Activated T-cell treated with anti-CD3 and anti-CD28 coated beads, Interleukin-2, amount 50 U/mL, for 4 hours (primary cell): ENCODE measurements around the gene DHX15. TPM values are rescaled to one million over a fixed set of nuclear protein-coding genes. Genes with fewer than 3 reads are reported as not detected.

Experiments
- ATAC-seq, 2 donors: fragments of 200-7000 bp; cut with Tn5 transposase; one replicate each; pipeline ENCODE4 v1.10.0; 2021
- DNase-seq: peaks from one replicate; pipeline ENCODE4 v3.0.0-alpha.2; 2020
- H3K27me3 Mint-ChIP-seq: one replicate; pipeline ENCODE4 v1.8.0; 2021; ENCODE audit warnings: low read depth, mixed read lengths
- H3K36me3 Mint-ChIP-seq: one replicate; pipeline ENCODE4 v1.8.0; 2022; ENCODE audit warnings: mixed read lengths; ENCODE audit not compliant: insufficient read depth
- H3K4me1 Mint-ChIP-seq: one replicate; pipeline ENCODE4 v1.8.0; 2021; ENCODE audit warnings: low read depth, mixed read lengths
- H3K4me3 Mint-ChIP-seq: one replicate; pipeline ENCODE4 v1.8.0; 2021; ENCODE audit warnings: mild to moderate bottlenecking, moderate library complexity, mixed read lengths
- H3K9me3 Mint-ChIP-seq: one replicate; pipeline ENCODE4 v1.8.0; 2021; ENCODE audit warnings: mixed read lengths
- total RNA-seq, 3 donors: library from RNA; stranded (reverse); gene quantifications; one replicate each; pipeline ENCODE4 v1.2.1, GENCODE V29; 2021

DHX15 gene
- 100 to 1,000 TPM; 235 to 268 (median 261) TPM for total RNA-seq

DNA sequence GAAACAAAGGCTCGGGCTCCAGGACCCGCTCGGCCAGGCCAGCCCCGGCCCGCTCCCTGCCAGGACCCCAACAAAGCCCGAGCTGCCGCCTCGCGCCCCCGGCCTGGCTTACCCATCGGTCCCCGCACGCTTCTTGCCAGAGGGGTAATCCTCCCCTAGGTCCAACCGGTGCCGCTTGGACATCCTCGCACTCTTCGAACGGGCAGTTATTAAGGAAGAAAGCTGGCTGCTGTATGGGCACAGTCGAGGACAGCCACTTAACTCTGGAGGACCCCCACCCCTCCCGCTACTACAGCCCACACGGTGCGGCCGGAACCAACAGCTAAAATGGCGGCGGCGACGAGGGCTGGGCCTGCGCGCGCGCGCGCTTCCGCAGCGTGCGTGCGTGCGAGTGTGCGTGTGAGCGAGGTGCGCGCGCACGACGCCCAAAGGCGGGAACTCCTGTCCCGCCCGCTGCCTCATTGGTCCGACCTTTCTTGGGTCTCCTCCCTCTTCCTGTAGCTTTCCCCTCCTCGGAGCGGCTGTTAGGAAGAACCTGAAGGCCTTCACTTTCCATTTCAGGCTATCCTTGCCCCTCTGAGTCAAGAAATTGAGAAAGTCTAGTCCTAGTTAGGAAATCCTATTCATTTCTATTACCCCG, at the start of gene DHX15:
Gene DHX15 (minus strand): TSS at position 344 of the 640 bp plus-strand sequence. CDS start 161 bp downstream, at position 183.
- ATAC-seq (peak; percentile 91 to 93), DNase-seq (peak; percentile 89)
- Mint-ChIP-seq H3K4me3 (peak within 1 kb of the TSS; percentile 96), H3K4me1 (peaks cover 35% of the 10 kb centered on the region), H3K27me3 (no peaks in the 10 kb centered on the region), H3K36me3 (peaks cover 15% of the 10 kb centered on the region), H3K9me3 (peaks cover 4% of the 10 kb centered on the region)

DNA sequence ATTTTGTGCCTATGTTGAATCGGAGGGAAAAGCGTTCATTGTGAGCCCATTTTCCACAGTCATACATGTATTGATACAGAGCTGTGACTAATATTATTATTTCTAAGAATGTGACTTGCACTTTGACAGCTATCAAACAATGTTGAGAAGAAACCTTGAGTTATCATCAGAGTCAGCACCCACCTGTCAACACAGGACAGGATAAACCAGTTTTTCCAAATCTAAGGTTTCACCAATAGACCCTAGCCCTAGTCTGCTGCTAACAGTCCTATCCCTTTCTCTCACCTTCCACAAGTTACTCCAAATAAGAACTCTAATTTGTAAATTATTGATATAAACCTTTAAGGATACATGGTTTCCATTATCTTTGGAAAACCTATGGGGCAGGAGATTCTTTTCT, 47.7 kb upstream of the DHX15 start:
- Mint-ChIP-seq H3K27me3 (peaks cover 21% of the 10 kb centered on the region), H3K4me3 (no peak overlapping the region), H3K9me3 (no peaks in the 10 kb centered on the region), H3K4me1 (no peaks in the 10 kb centered on the region), H3K36me3 (no peaks in the 10 kb centered on the region)
- no peak for DNase-seq
- no peak for ATAC-seq

DNA sequence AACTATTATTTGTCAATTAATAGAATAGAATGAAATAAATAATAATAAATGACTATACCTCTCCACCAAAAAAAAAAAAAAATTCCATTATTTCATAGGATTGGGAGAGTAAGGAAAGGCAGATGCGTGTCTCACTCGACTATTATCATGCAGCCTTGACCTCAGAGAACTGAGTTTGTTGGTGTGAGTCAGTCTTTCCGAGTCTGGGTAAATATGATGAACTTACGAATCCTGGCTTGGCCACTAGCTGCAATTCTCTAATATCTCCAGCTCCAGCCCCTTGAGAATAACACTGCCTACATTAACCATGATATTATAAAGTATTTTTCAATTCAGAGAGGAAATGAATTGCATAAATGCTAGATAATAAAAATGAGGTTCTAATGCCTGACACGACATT, 46.6 kb upstream of the DHX15 start:
- no peak for DNase-seq
- ATAC-seq: no peak
- H3K36me3 Mint-ChIP-seq: no peaks in the 10 kb centered on the region
- H3K4me1 Mint-ChIP-seq: no peaks in the 10 kb centered on the region
- H3K4me3 Mint-ChIP-seq: no peak overlapping the region
- peaks cover 21% of the 10 kb centered on the region for H3K27me3 Mint-ChIP-seq
- H3K9me3 Mint-ChIP-seq: no peaks in the 10 kb centered on the region

DNA sequence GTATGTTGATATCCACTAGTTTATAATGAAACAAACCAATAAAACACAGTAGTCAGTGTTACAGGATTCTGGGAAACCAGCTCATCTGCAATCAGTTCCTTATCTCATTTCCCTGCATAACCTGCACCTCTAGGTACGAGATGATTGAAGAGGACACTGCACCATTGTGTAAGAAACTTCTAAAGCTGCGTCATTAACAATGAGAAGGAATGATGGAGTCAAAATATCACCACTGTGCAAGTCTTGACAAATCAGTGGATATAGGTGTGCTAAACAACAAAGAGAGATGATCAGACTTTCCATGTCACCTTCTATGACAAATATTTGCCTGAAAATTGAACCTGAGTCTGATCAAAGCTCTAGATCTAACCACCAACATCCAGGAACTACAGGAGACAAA, 40.7 kb upstream of the DHX15 start:
- H3K27me3 Mint-ChIP-seq: peaks cover 31% of the 10 kb centered on the region
- H3K36me3 Mint-ChIP-seq: no peaks in the 10 kb centered on the region
- H3K9me3 Mint-ChIP-seq: peaks cover 8% of the 10 kb centered on the region
- H3K4me1 Mint-ChIP-seq: no peaks in the 10 kb centered on the region
- DNase-seq (no peak), ATAC-seq (no peak)
- H3K4me3 Mint-ChIP-seq: no peak overlapping the region

DNA sequence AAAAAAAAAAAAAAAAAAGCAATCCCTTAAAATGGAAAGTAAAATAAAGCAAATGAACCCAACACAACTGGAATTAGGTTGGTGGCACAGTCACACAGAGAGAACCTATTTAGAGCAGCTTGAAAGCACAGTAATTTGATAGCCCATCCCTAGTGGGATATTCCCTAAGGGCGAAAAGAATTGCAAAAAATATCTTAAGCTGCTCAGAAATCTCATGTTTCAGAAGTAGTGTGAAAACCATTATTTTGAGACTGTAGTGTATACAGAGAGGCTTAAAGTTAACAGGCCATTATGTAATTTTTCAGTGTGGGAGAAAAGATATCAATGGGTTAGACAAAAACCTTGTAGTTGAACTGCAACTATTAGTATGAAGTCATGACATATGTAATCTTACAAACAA, 40.0 kb upstream of the DHX15 start:
- H3K4me1 Mint-ChIP-seq: no peaks in the 10 kb centered on the region
- H3K36me3 Mint-ChIP-seq: no peaks in the 10 kb centered on the region
- no peak for DNase-seq
- peaks cover 29% of the 10 kb centered on the region for H3K27me3 Mint-ChIP-seq
- peaks cover 14% of the 10 kb centered on the region for H3K9me3 Mint-ChIP-seq
- H3K4me3 Mint-ChIP-seq: no peak overlapping the region
- ATAC-seq: no peak

GRCh38 chr4:24622146-24622834, 37.9 kb upstream of the DHX15 start:
- peaks cover 20% of the 10 kb centered on the region for H3K27me3 Mint-ChIP-seq
- no peaks in the 10 kb centered on the region for H3K4me1 Mint-ChIP-seq
- H3K9me3 Mint-ChIP-seq: peaks cover 14% of the 10 kb centered on the region
- DNase-seq (no peak), ATAC-seq (no peak)
- H3K4me3 Mint-ChIP-seq: no peak overlapping the region
- no peaks in the 10 kb centered on the region for H3K36me3 Mint-ChIP-seq

DNA sequence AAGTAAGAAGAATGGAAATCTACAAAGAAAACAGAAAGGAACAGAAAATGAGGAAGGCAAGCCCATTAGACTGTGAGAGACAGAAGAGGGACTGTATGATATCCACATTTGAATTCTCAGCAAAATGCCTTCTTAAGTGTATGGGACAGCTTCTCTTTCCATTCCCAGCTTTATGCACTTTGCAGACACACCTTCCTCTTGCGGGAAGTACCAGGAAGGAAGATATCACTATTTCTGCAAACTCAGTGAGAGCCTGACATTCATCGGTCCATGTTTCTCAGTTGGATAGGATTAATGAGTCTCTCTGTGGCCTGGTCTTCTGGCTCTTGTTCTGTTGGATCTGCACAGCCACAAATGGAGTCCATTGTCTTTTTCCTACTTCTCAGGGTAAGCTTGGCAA, 31.6 kb upstream of the DHX15 start:
- Mint-ChIP-seq H3K9me3 (peaks cover 10% of the 10 kb centered on the region), H3K4me3 (no peak overlapping the region), H3K4me1 (no peaks in the 10 kb centered on the region), H3K27me3 (peaks cover 3% of the 10 kb centered on the region), H3K36me3 (no peaks in the 10 kb centered on the region)
- DNase-seq (no peak), ATAC-seq (no peak)

GRCh38 chr4:24614881-24615280, 30.5 kb upstream of the DHX15 start:
- H3K27me3 Mint-ChIP-seq: no peaks in the 10 kb centered on the region
- H3K9me3 Mint-ChIP-seq: peaks cover 4% of the 10 kb centered on the region
- H3K4me1 Mint-ChIP-seq: no peaks in the 10 kb centered on the region
- ATAC-seq (no peak), DNase-seq (no peak)
- no peak overlapping the region for H3K4me3 Mint-ChIP-seq
- H3K36me3 Mint-ChIP-seq: no peaks in the 10 kb centered on the region

- Mint-ChIP-seq H3K4me3 (no peak overlapping the region), H3K9me3 (no peaks in the 10 kb centered on the region), H3K4me1 (no peaks in the 10 kb centered on the region), H3K36me3 (no peaks in the 10 kb centered on the region), H3K27me3 (peaks cover 3% of the 10 kb centered on the region)
- no peak for DNase-seq
- ATAC-seq: no peak
Measured at GRCh38 chr4:24613502-24613901, 29.1 kb upstream of the DHX15 start.

- H3K9me3 Mint-ChIP-seq: no peaks in the 10 kb centered on the region
- no peak overlapping the region for H3K4me3 Mint-ChIP-seq
- DNase-seq (no peak), ATAC-seq (no peak)
- peaks cover 7% of the 10 kb centered on the region for H3K27me3 Mint-ChIP-seq
- H3K4me1 Mint-ChIP-seq: no peaks in the 10 kb centered on the region
- no peaks in the 10 kb centered on the region for H3K36me3 Mint-ChIP-seq
Measured at GRCh38 chr4:24611575-24611974, 27.2 kb upstream of the DHX15 start.

- no peak overlapping the region for H3K4me3 Mint-ChIP-seq
- H3K36me3 Mint-ChIP-seq: no peaks in the 10 kb centered on the region
- no peak for ATAC-seq
- no peaks in the 10 kb centered on the region for H3K9me3 Mint-ChIP-seq
- H3K27me3 Mint-ChIP-seq: peaks cover 8% of the 10 kb centered on the region
- DNase-seq: no peak
- peaks cover 4% of the 10 kb centered on the region for H3K4me1 Mint-ChIP-seq
Measured at GRCh38 chr4:24607334-24607733, 23.0 kb upstream of the DHX15 start.

DNA sequence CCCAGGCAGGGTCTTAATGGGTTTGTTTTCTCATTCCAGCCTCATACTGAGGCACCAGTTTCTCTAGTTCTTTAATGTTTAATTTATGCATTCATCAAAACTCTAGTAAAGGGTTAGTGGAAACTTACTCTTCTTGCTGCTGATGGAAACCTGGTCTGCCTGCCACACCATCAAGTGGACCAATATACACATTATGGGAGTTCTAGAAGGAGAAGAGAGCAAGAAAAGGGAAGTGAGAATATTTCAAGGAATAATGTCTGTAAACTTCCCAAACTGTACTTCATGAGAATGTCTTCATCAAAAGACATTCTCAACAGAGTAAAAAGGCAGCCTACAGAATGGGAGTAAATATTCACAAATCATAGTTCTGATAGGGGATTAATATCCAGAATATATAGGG, 20.9 kb upstream of the DHX15 start:
- no peaks in the 10 kb centered on the region for H3K9me3 Mint-ChIP-seq
- DNase-seq (no peak), ATAC-seq (no peak)
- no peaks in the 10 kb centered on the region for H3K36me3 Mint-ChIP-seq
- no peak overlapping the region for H3K4me3 Mint-ChIP-seq
- peaks cover 8% of the 10 kb centered on the region for H3K27me3 Mint-ChIP-seq
- peaks cover 4% of the 10 kb centered on the region for H3K4me1 Mint-ChIP-seq

DNA sequence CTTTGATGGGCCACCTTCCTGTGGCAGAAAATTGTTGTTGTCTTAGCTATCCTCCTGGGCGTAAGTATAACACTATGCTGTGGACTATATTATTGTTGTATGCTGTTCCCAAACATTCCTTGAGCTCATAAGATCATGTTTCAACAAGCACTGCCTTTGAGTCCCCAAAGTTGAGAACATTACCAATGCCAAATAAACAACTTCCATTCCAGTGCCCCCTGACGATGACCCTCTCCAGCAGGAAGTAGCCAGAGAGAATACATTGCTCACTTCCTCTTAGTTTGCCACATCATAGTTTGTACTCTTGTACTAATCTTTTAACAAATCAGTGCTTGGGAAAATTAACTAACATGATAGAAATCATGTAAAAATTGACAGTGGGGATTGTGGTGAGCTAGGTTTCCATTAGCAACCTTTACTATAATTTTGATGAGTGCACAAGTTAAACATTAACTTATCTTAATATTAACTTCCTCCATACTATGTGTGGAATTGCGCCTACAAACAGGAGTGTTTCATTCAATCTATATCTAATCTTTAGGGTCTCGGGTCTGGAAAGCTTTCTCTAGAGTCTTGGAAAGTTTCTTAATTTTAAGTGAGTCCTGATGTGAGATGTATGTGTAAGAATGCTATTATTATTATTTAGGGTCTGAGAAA, 20.3 kb upstream of the DHX15 start:
- Mint-ChIP-seq H3K4me1 (peaks cover 4% of the 10 kb centered on the region), H3K27me3 (peaks cover 8% of the 10 kb centered on the region), H3K4me3 (no peak overlapping the region), H3K36me3 (no peaks in the 10 kb centered on the region), H3K9me3 (no peaks in the 10 kb centered on the region)
- DNase-seq (no peak), ATAC-seq (no peak)

DNA sequence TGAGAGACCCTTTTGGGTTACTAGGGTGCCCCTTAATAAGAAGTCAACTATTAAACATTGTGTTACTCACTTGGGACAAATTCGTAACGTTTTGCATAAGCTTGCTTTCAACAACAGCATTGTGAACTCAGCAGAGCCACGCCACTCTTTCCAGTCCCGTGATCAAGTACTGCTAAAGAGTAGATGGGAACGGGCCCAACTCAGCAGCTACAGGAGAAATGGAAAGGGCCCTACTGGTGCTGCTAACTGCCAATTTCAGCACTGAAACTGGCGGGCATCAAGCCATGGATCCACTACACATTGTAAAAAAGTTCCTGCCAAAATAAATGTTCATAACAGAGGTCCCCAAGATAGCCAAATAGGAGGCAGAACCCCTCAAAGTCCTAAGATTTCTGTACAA, 19.0 kb upstream of the DHX15 start:
- Mint-ChIP-seq H3K36me3 (no peaks in the 10 kb centered on the region), H3K27me3 (peaks cover 5% of the 10 kb centered on the region), H3K4me1 (peaks cover 4% of the 10 kb centered on the region), H3K9me3 (no peaks in the 10 kb centered on the region), H3K4me3 (no peak overlapping the region)
- DNase-seq (no peak), ATAC-seq (no peak)

DNA sequence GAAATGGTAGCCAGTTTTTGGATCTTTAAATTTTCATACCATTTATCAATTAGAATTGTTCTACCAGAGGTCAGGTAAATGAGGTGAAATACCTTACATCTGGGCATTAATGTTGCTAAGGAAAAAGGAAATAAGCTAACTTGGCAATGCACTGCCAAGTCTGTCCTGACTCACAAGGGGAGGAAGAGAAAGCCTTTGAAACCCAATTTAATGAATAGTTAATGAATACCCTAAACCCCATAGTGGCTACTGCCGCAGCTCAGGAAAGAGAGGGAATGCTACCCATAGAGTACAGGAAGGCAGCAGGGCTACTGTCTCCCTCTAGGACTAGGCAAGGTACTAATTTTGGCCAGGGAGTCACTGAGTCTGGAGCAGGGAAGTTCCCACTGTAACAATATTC, 16.8 kb upstream of the DHX15 start:
- H3K27me3 Mint-ChIP-seq: no peaks in the 10 kb centered on the region
- H3K36me3 Mint-ChIP-seq: no peaks in the 10 kb centered on the region
- peaks cover 4% of the 10 kb centered on the region for H3K4me1 Mint-ChIP-seq
- no peak for ATAC-seq
- peaks cover 4% of the 10 kb centered on the region for H3K9me3 Mint-ChIP-seq
- H3K4me3 Mint-ChIP-seq: no peak overlapping the region
- no peak for DNase-seq
